Trophoblast cell (in vitro differentiated cells and primary cell): ENCODE results near the gene NAA60.
A peak's percentile ranks its signal among the peaks of the same experiment; 100 is the strongest.

Experiments used
- DNase-seq, 2 donors: peaks; one replicate each; pipeline ENCODE4 v3.0.0-alpha.2; 2016
- H2AFZ ChIP-seq: 2 replicates; pipeline ENCODE4 v1.6.1; 2013; ENCODE audit warnings: low read length, moderate library complexity, mild to moderate bottlenecking; ENCODE audit not compliant: insufficient read depth, poor library complexity
- H2AK5ac ChIP-seq: 2 replicates; pipeline ENCODE4 v1.6.1; 2013; ENCODE audit warnings: mild to moderate bottlenecking, low read length
- H2BK120ac ChIP-seq: 2 replicates; pipeline ENCODE4 v1.6.1; 2013; ENCODE audit warnings: low read length, mild to moderate bottlenecking, moderate library complexity; ENCODE audit not compliant: insufficient read depth, poor library complexity
- H2BK12ac ChIP-seq: 2 replicates; pipeline ENCODE4 v1.6.1; 2013; ENCODE audit warnings: mild to moderate bottlenecking, low read length, moderate library complexity
- H2BK5ac ChIP-seq: 2 replicates; pipeline ENCODE4 v1.6.1; 2013; ENCODE audit warnings: low read length, low read depth, moderate library complexity, mild to moderate bottlenecking; ENCODE audit not compliant: poor library complexity
- H3K14ac ChIP-seq: 2 replicates; pipeline ENCODE4 v1.6.1; 2013; ENCODE audit warnings: mild to moderate bottlenecking, low read length
- H3K18ac ChIP-seq: 2 replicates; pipeline ENCODE4 v1.6.1; 2013; ENCODE audit warnings: mild to moderate bottlenecking, low read length
- H3K23ac ChIP-seq: 2 replicates; pipeline ENCODE4 v1.6.1; 2013; ENCODE audit warnings: low read length
- H3K27ac ChIP-seq: 2 replicates; pipeline ENCODE4 v1.5.1; 2013; ENCODE audit warnings: low read depth, mild to moderate bottlenecking, inconsistent platforms, low read length, moderate library complexity
- H3K27me3 ChIP-seq: 2 replicates; pipeline ENCODE4 v1.6.1; 2013; ENCODE audit warnings: inconsistent platforms, mild to moderate bottlenecking, low read length, moderate library complexity; ENCODE audit not compliant: insufficient read depth
- H3K36me3 ChIP-seq, 2 experiments: 1 replicate in 1 of 2; 2 replicates in 1 of 2; pipeline ENCODE4 v1.6.1; 2013; ENCODE audit warnings: low read length in 2 of 2, mild to moderate bottlenecking in 2 of 2, moderate library complexity in 1 of 2; ENCODE audit not compliant: insufficient read depth in 2 of 2, control insufficient read depth in 1 of 2
- H3K4ac ChIP-seq: 2 replicates; pipeline ENCODE4 v1.6.1; 2013; ENCODE audit warnings: low read depth, mild to moderate bottlenecking, low read length, moderate library complexity
- H3K4me1 ChIP-seq, 2 experiments: 1 replicate in 1 of 2; 2 replicates in 1 of 2; pipeline ENCODE4 v1.6.1; 2013; ENCODE audit warnings: low read length in 2 of 2, mild to moderate bottlenecking in 2 of 2, moderate library complexity in 1 of 2; ENCODE audit not compliant: insufficient read depth in 2 of 2, control insufficient read depth in 1 of 2
- H3K4me2 ChIP-seq: 2 replicates; pipeline ENCODE4 v1.6.1; 2013; ENCODE audit warnings: inconsistent platforms, mild to moderate bottlenecking, low read length, moderate library complexity
- H3K4me3 ChIP-seq: 2 replicates; pipeline ENCODE4 v1.5.1; 2013; ENCODE audit warnings: mild to moderate bottlenecking, low read depth, low read length, inconsistent platforms
- H3K79me1 ChIP-seq: one replicate; pipeline ENCODE4 v1.6.1; 2013; ENCODE audit warnings: low read length
- H3K79me2 ChIP-seq: 2 replicates; pipeline ENCODE4 v1.6.1; 2013; ENCODE audit warnings: low read length, mild to moderate bottlenecking; ENCODE audit not compliant: control insufficient read depth, insufficient read depth, poor library complexity
- H3K9ac ChIP-seq: 2 replicates; pipeline ENCODE4 v1.6.1; 2013; ENCODE audit warnings: mild to moderate bottlenecking, low read length
- H3K9me3 ChIP-seq: 2 replicates; pipeline ENCODE4 v1.6.1; 2013; ENCODE audit warnings: low read depth, mild to moderate bottlenecking, control low read depth, inconsistent platforms, low read length; ENCODE audit not compliant: insufficient read depth
- H4K12ac ChIP-seq: 2 replicates; pipeline ENCODE4 v1.6.1; 2013; ENCODE audit warnings: low read depth, mild to moderate bottlenecking, low read length, moderate library complexity
- H4K8ac ChIP-seq: 2 replicates; pipeline ENCODE4 v1.6.1; 2013; ENCODE audit warnings: low read depth, mild to moderate bottlenecking, low read length, moderate library complexity
- H4K91ac ChIP-seq: one replicate; pipeline ENCODE4 v1.6.1; 2013; ENCODE audit warnings: low read depth, mild to moderate bottlenecking, low read length, moderate library complexity
- WGBS: extraction: QIAGEN DNeasy Blood & Tissue Kit; methylation state at CpG from one replicate; pipeline ENCODE4 v1.1.7; 2013; ENCODE audit warnings: missing lambda C conversion rate; ENCODE audit not compliant: insufficient read length, insufficient coverage; ENCODE audit errors: extremely low coverage; 5-methylcytosine and 5-hydroxymethylcytosine counted together

Gene NAA60

DNA sequence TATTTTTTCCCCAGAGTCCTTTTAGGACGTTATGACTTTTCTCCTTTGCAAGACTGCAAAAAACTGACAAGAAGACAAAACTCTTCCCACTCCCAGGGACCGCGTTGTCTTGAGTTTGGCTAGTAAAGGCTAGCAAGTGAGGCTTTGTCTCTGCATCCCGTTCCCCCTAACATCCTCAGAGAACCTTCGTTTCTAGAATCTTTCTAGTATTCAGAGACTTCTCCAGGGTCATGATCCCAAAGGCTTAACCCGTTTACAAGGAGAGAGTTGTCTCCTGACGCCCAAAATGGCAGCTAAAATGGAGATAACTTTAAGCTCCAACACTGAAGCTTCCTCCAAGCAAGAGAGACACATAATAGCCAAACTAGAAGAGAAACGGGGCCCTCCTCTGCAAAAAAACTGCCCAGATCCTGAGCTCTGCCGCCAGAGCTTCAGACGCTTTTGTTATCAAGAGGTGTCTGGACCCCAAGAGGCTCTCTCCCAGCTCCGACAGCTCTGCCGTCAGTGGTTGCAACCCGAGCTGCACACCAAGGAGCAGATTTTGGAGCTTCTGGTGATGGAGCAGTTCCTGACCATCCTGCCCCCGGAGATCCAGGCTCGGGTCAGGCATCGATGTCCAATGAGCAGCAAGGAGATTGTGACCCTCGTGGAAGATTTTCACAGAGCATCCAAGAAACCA, 41.6 kb upstream of the NAA60 start:
- no peak for DNase-seq
- Histone ChIP-seq H3K9me3 (peaks cover 8% of the 10 kb centered on the region), H4K12ac (no peak overlapping the region), H4K8ac (no peak overlapping the region), H2BK120ac (no peak overlapping the region), H3K14ac (no peak overlapping the region), H2AK5ac (no peak overlapping the region), H3K18ac (no peak overlapping the region), H3K4me1 (peaks cover 3 to 10% of the 10 kb centered on the region in 2 experiments), H3K4me3 (no peak overlapping the region), H3K27ac (no peak overlapping the region), H3K36me3 (peaks cover 15 to 22% of the 10 kb centered on the region in 2 experiments), H3K27me3 (no peaks in the 10 kb centered on the region), H3K4ac (no peak overlapping the region), H3K9ac (no peak overlapping the region), H2BK5ac (no peak overlapping the region), H3K79me1 (peaks cover 7% of the 10 kb centered on the region), H3K23ac (no peak overlapping the region), H3K79me2 (peaks cover 7% of the 10 kb centered on the region), H4K91ac (no peak overlapping the region), H2BK12ac (no peak overlapping the region), H2AFZ (peak overlapping the region; percentile 85), H3K4me2 (peak overlapping the region; percentile 94)
- WGBS: no CpG with 5 or more reads among the region's 17 CpGs

DNA sequence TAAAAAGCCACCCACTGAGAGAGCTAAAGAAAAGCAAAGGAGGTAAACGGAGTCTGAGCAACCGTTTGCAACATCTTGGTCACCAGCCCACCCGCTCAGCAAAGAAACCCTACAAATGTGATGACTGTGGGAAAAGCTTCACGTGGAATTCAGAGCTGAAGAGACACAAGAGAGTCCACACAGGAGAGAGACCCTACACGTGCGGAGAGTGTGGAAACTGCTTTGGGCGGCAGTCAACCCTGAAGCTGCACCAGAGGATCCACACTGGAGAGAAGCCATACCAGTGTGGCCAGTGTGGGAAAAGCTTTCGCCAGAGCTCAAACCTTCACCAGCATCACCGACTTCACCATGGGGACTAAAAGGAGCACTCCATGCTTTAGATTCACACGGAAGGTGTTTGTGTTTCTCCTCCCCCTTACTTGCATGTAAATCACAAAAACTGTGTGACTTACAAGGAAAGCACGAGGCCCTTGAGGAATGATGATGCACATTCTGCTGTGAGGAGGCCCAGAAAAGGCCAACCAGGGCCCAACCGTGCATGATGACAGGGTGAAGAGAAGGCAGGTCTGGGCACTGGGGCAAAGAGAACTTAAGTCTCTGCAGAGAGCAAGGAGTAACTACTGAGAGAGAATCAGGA, 34.8 kb upstream of the NAA60 start:
- peaks cover 19 to 24% of the 10 kb centered on the region in 2 experiments for H3K36me3 ChIP-seq
- H3K27me3 ChIP-seq: no peaks in the 10 kb centered on the region
- no peak overlapping the region for H2AK5ac ChIP-seq

DNA sequence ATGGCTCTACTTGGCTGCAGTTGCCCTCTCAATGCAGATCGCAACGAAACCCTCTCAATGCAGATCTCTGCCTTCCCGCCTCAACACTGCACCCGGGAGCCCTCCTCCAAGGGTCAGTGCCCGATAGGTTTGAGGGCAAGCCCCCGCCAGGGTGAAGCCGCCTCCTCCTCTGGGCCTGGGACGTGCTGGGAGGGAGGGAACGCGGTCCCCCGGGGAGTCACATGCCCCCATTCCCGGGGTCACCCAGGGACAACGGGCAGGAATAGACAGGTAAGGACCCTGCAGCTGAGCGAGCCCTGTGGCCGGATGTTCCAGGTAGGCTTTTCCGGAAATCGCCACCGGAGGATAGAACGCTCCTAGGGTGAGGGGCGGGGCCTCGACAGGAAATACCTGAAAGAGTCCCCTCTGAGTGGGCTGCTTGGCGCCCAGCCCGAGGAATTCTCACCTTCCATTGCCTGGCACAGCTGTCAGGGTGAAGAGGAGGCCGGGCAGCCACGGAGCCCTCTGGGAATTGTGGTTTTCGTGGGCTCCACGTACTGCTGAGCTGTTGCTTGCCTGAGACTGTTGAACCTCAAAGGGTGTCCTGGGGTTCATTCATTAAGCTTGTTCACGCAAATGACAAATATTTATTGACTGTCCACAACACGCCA, 29.6 kb upstream of the NAA60 start:
- DNase-seq: no peak
- Histone ChIP-seq H2BK5ac (no peak overlapping the region), H3K79me2 (no peaks in the 10 kb centered on the region), H3K4ac (no peak overlapping the region), H3K4me2 (no peak overlapping the region), H4K8ac (no peak overlapping the region), H3K4me1 (no peaks in the 10 kb centered on the region), H3K9me3 (peaks cover 32% of the 10 kb centered on the region), H4K12ac (no peak overlapping the region), H3K27ac (no peak overlapping the region), H3K18ac (no peak overlapping the region), H3K14ac (no peak overlapping the region), H3K36me3 (peaks cover 2% of the 10 kb centered on the region in 2 experiments), H3K27me3 (no peaks in the 10 kb centered on the region), H4K91ac (no peak overlapping the region), H3K79me1 (no peaks in the 10 kb centered on the region), H2AK5ac (no peak overlapping the region), H3K9ac (no peak overlapping the region), H2BK12ac (no peak overlapping the region), H2BK120ac (no peak overlapping the region), H3K23ac (no peak overlapping the region), H3K4me3 (no peak overlapping the region), H2AFZ (no peak overlapping the region)
- WGBS: no CpG with 5 or more reads among the region's 29 CpGs

More for the DNA sequence above, 34.8 kb upstream of the NAA60 start:
- Histone ChIP-seq H4K12ac (no peak overlapping the region), H3K23ac (no peak overlapping the region), H2BK12ac (no peak overlapping the region), H3K27ac (no peak overlapping the region), H4K91ac (no peak overlapping the region), H3K4me2 (no peak overlapping the region), H3K14ac (no peak overlapping the region), H2AFZ (no peak overlapping the region), H3K4ac (no peak overlapping the region), H3K4me3 (no peak overlapping the region), H3K79me2 (no peaks in the 10 kb centered on the region), H3K79me1 (no peaks in the 10 kb centered on the region), H2BK5ac (no peak overlapping the region), H3K18ac (no peak overlapping the region), H3K9ac (no peak overlapping the region), H4K8ac (no peak overlapping the region), H3K9me3 (peaks cover 30% of the 10 kb centered on the region), H2BK120ac (no peak overlapping the region), H3K4me1 (peaks cover 0 to 2% of the 10 kb centered on the region in 2 experiments)
- no peak for DNase-seq
- no CpG with 5 or more reads among the region's 12 CpGs for WGBS

DNA sequence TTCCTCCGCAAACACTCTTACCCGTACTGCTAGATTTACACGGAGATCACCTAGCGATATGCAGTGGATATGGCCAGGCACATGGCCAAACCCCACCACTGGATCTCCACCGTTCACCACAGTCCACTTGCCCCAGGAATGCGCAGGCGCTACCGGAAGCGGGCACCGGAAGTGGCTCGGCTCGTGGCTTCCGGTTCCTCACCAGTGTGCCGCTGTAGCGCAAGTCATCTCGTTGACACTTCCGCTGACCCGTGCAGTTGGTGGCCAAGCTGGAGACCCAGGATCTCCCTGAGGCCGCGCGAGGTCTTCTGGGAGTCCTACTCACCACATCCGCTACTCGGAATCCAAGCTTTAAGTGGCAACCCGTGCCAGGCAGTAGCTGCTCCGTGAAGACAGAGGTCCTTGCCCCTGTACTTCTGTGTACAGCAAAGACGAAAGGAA, 11.7 kb upstream of the NAA60 start:
- Histone ChIP-seq H4K8ac (no peak overlapping the region), H2BK5ac (no peak overlapping the region), H3K4me3 (no peak overlapping the region), H4K12ac (no peak overlapping the region), H2BK120ac (no peak overlapping the region), H4K91ac (no peak overlapping the region), H3K14ac (no peak overlapping the region), H3K79me1 (no peaks in the 10 kb centered on the region), H3K9me3 (peaks cover 6% of the 10 kb centered on the region), H3K27me3 (no peaks in the 10 kb centered on the region), H3K23ac (no peak overlapping the region), H3K79me2 (no peaks in the 10 kb centered on the region), H3K4me1 (no peaks in the 10 kb centered on the region), H3K36me3 (peaks cover 0 to 11% of the 10 kb centered on the region in 2 experiments), H3K9ac (no peak overlapping the region), H2AK5ac (no peak overlapping the region), H3K27ac (no peak overlapping the region), H2AFZ (no peak overlapping the region), H2BK12ac (no peak overlapping the region), H3K4ac (no peak overlapping the region), H3K4me2 (no peak overlapping the region), H3K18ac (no peak overlapping the region)
- no CpG with 5 or more reads among the region's 26 CpGs for WGBS
- peak in 1 of 2 donors; percentile 54 for DNase-seq
